Measurements from ENCODE around the gene TMED8. TPM values are rescaled to one million over a fixed set of nuclear protein-coding genes. Genes with fewer than 3 reads are reported as not detected.
"Not testable (repeated sequence)": the region's sequence is repeated elsewhere in the genome, so short reads cannot be mapped to it uniquely, and the experiment has no call there.

Gene TMED8
- total RNA-seq, 1 experiment from 2014 or later, result 10.4 TPM

GRCh38 chr14:77339407-77339806 is 37.5 kb downstream of the TMED8 start:
- H3K27ac Mint-ChIP-seq (ENCODE audit: unreplicated experiment), result no peak overlapping the region
- no peaks in the 10 kb centered on the region for H3K27me3 Mint-ChIP-seq (ENCODE audit: unreplicated experiment)
- no peaks in the 10 kb centered on the region for H3K9me3 Mint-ChIP-seq (ENCODE audit: low read depth, unreplicated experiment)
- no peaks in the 10 kb centered on the region for H3K4me1 Mint-ChIP-seq (ENCODE audit: low read depth, unreplicated experiment)
- intact Hi-C loops (cut with micrococcal nuclease; ENCODE audit: unreplicated experiment), result no loop called here
- BruUV-seq (replicated peaks), result no TSS peak
- CTCF ChIA-PET, result no interaction called here
- TF ChIP-seq CTCF (IDR thresholded peaks at IDR 0.05; ENCODE audit: unreplicated experiment), result no peak
- no peak for DNase-seq
- H3K36me3 Mint-ChIP-seq (ENCODE audit: insufficient read depth, unreplicated experiment), result no peaks in the 10 kb centered on the region
- no peak overlapping the region for H3K4me3 Mint-ChIP-seq (ENCODE audit: low read depth, unreplicated experiment)

GRCh38 chr14:77338302-77338701 is 38.6 kb downstream of the TMED8 start:
- no peaks in the 10 kb centered on the region for H3K36me3 Mint-ChIP-seq (ENCODE audit: insufficient read depth, unreplicated experiment)
- H3K4me3 Mint-ChIP-seq (ENCODE audit: low read depth, unreplicated experiment), result no peak overlapping the region
- H3K27ac Mint-ChIP-seq (ENCODE audit: unreplicated experiment), result no peak overlapping the region

GRCh38 chr14:77337880-77338279 is 39.0 kb downstream of the TMED8 start:
- Mint-ChIP-seq H3K36me3 (ENCODE audit: insufficient read depth, unreplicated experiment) (no peaks in the 10 kb centered on the region), H3K27me3 (ENCODE audit: unreplicated experiment) (no peaks in the 10 kb centered on the region), H3K9me3 (ENCODE audit: low read depth, unreplicated experiment) (no peaks in the 10 kb centered on the region), H3K27ac (ENCODE audit: unreplicated experiment) (no peak overlapping the region), H3K4me1 (ENCODE audit: low read depth, unreplicated experiment) (no peaks in the 10 kb centered on the region), H3K4me3 (ENCODE audit: low read depth, unreplicated experiment) (no peak overlapping the region)
- CTCF ChIA-PET, result no interaction called here
- intact Hi-C loops (cut with micrococcal nuclease; ENCODE audit: unreplicated experiment), result no loop called here
- no peak for TF ChIP-seq CTCF (IDR thresholded peaks at IDR 0.05; ENCODE audit: unreplicated experiment)
- no TSS peak for BruUV-seq (replicated peaks)
- DNase-seq, result no peak

More at GRCh38 chr14:77338302-77338701, 38.6 kb downstream of the TMED8 start:
- Mint-ChIP-seq H3K9me3 (ENCODE audit: low read depth, unreplicated experiment) (no peaks in the 10 kb centered on the region), H3K27me3 (ENCODE audit: unreplicated experiment) (no peaks in the 10 kb centered on the region), H3K4me1 (ENCODE audit: low read depth, unreplicated experiment) (no peaks in the 10 kb centered on the region)
- TF ChIP-seq CTCF (IDR thresholded peaks at IDR 0.05; ENCODE audit: unreplicated experiment), result no peak
- BruUV-seq (replicated peaks), result no TSS peak
- intact Hi-C loops (cut with micrococcal nuclease; ENCODE audit: unreplicated experiment), result no loop called here
- CTCF ChIA-PET, result no interaction called here
- no peak for DNase-seq

GRCh38 chr14:77337255-77337654 is 39.6 kb downstream of the TMED8 start:
- CTCF ChIA-PET; H3K4me3 Mint-ChIP-seq (ENCODE audit: low read depth, unreplicated experiment); H3K27ac Mint-ChIP-seq (ENCODE audit: unreplicated experiment); H3K27me3 Mint-ChIP-seq (ENCODE audit: unreplicated experiment); H3K9me3 Mint-ChIP-seq (ENCODE audit: low read depth, unreplicated experiment); intact Hi-C loops (cut with micrococcal nuclease; ENCODE audit: unreplicated experiment); BruUV-seq (replicated peaks); H3K4me1 Mint-ChIP-seq (ENCODE audit: low read depth, unreplicated experiment); H3K36me3 Mint-ChIP-seq (ENCODE audit: insufficient read depth, unreplicated experiment); DNase-seq: not testable (repeated sequence)

GRCh38 chr14:77335576-77335975 is 41.3 kb downstream of the TMED8 start:
- no TSS peak for BruUV-seq (replicated peaks)
- no peaks in the 10 kb centered on the region for H3K36me3 Mint-ChIP-seq (ENCODE audit: insufficient read depth, unreplicated experiment)
- TF ChIP-seq CTCF (IDR thresholded peaks at IDR 0.05; ENCODE audit: unreplicated experiment), result no peak
- CTCF ChIA-PET, result interaction anchor here (1.5 kb wide), 1 partner anchor 14 kb away, joined by 3 read pairs; the partner anchor contains the start of gene GSTZ1
- DNase-seq, result no peak
- H3K9me3 Mint-ChIP-seq (ENCODE audit: low read depth, unreplicated experiment), result no peaks in the 10 kb centered on the region
- no peaks in the 10 kb centered on the region for H3K27me3 Mint-ChIP-seq (ENCODE audit: unreplicated experiment)
- H3K4me1 Mint-ChIP-seq (ENCODE audit: low read depth, unreplicated experiment), result no peaks in the 10 kb centered on the region
- intact Hi-C loops (cut with micrococcal nuclease; ENCODE audit: unreplicated experiment), result no loop called here
- H3K4me3 Mint-ChIP-seq (ENCODE audit: low read depth, unreplicated experiment), result no peak overlapping the region
- H3K27ac Mint-ChIP-seq (ENCODE audit: unreplicated experiment), result no peak overlapping the region
